ENCODE results near the gene MED23. TPM values are rescaled to one million over a fixed set of nuclear protein-coding genes. Genes with fewer than 3 reads are reported as not detected.
A peak's percentile ranks its signal among the peaks of the same experiment; 100 is the strongest.

Gene MED23
- total RNA-seq, 1 donor from 2014 or later: 29.5 TPM

- Mint-ChIP-seq H3K4me1 (ENCODE audit: low read depth, unreplicated experiment) (no peaks in the 10 kb centered on the region), H3K36me3 (ENCODE audit: low read depth, unreplicated experiment) (peaks cover 7% of the 10 kb centered on the region), H3K27me3 (ENCODE audit: low read depth, unreplicated experiment) (no peaks in the 10 kb centered on the region), H3K27ac (ENCODE audit: unreplicated experiment) (no peak overlapping the region), H3K9me3 (ENCODE audit: unreplicated experiment) (no peaks in the 10 kb centered on the region), H3K4me3 (ENCODE audit: unreplicated experiment) (no peak overlapping the region)
- Histone ChIP-seq H3K27me3 (ENCODE audit: insufficient read depth, low read length) (no peaks in the 10 kb centered on the region), H3K9me3 (ENCODE audit: insufficient read depth, low read depth, low read length) (no peaks in the 10 kb centered on the region), H4K20me1 (ENCODE audit: insufficient read depth, low read length) (peaks cover 3% of the 10 kb centered on the region), H3K4me1 (ENCODE audit: insufficient read depth, low read length) (no peaks in the 10 kb centered on the region), H3K4me3 (ENCODE audit: insufficient read depth, low read depth, low read length) (no peak overlapping the region), H3K9ac (ENCODE audit: low read length) (no peak overlapping the region), H3K36me3 (ENCODE audit: insufficient read depth, low read length) (peaks cover 70% of the 10 kb centered on the region), H3K79me2 (ENCODE audit: insufficient read depth, low read length) (no peaks in the 10 kb centered on the region), H3K4me2 (ENCODE audit: low read length) (no peak overlapping the region), H3K27ac (ENCODE audit: low read depth, low read length) (no peak overlapping the region), H2AFZ (ENCODE audit: low read depth, low read length) (no peak overlapping the region)
- DNase-seq (ENCODE audit: low read depth): no peak
- no peak for TF ChIP-seq EZH2 (IDR thresholded peaks at IDR 0.05; ENCODE audit: insufficient read depth, low read length)
- no peak for TF ChIP-seq CTCF (IDR thresholded peaks at IDR 0.05; ENCODE audit: insufficient read depth, low read depth, low read length)
- FAIRE-seq: no peak
Measured at GRCh38 chr6:131613296-131613925, 14.6 kb downstream of the MED23 start.

GRCh38 chr6:131602781-131603312 is 25.2 kb downstream of the MED23 start:
- Histone ChIP-seq H3K27ac (ENCODE audit: low read depth, low read length) (peak overlapping the region; percentile 51), H3K9me3 (ENCODE audit: insufficient read depth, low read depth, low read length) (no peaks in the 10 kb centered on the region), H2AFZ (ENCODE audit: low read depth, low read length) (no peak overlapping the region), H3K79me2 (ENCODE audit: insufficient read depth, low read length) (no peaks in the 10 kb centered on the region), H4K20me1 (ENCODE audit: insufficient read depth, low read length) (no peaks in the 10 kb centered on the region), H3K4me3 (ENCODE audit: insufficient read depth, low read depth, low read length) (no peak overlapping the region), H3K36me3 (ENCODE audit: insufficient read depth, low read length) (peaks cover 63% of the 10 kb centered on the region), H3K27me3 (ENCODE audit: insufficient read depth, low read length) (no peaks in the 10 kb centered on the region), H3K4me1 (ENCODE audit: insufficient read depth, low read length) (peaks cover 3% of the 10 kb centered on the region), H3K4me2 (ENCODE audit: low read length) (no peak overlapping the region), H3K9ac (ENCODE audit: low read length) (no peak overlapping the region)
- TF ChIP-seq EZH2 (IDR thresholded peaks at IDR 0.05; ENCODE audit: insufficient read depth, low read length) (no peak), CTCF (IDR thresholded peaks at IDR 0.05; ENCODE audit: insufficient read depth, low read depth, low read length) (no peak)
- Mint-ChIP-seq H3K9me3 (ENCODE audit: unreplicated experiment) (no peaks in the 10 kb centered on the region), H3K4me1 (ENCODE audit: low read depth, unreplicated experiment) (peaks cover 5% of the 10 kb centered on the region), H3K27ac (ENCODE audit: unreplicated experiment) (peak overlapping the region; percentile 21), H3K27me3 (ENCODE audit: low read depth, unreplicated experiment) (no peaks in the 10 kb centered on the region), H3K4me3 (ENCODE audit: unreplicated experiment) (no peak overlapping the region), H3K36me3 (ENCODE audit: low read depth, unreplicated experiment) (peaks cover 6% of the 10 kb centered on the region)
- peak; percentile 89 for DNase-seq (ENCODE audit: low read depth)
- peak; percentile 95 for FAIRE-seq

GRCh38 chr6:131600716-131601115 is 27.3 kb downstream of the MED23 start:
- H2AFZ ChIP-seq (ENCODE audit: low read depth, low read length): no peak overlapping the region
- no peak overlapping the region for H3K4me2 ChIP-seq (ENCODE audit: low read length)
- peaks cover 5% of the 10 kb centered on the region for H3K4me1 Mint-ChIP-seq (ENCODE audit: low read depth, unreplicated experiment)
- H3K9ac ChIP-seq (ENCODE audit: low read length): no peak overlapping the region
- H3K4me3 Mint-ChIP-seq (ENCODE audit: unreplicated experiment): no peak overlapping the region
- no peaks in the 10 kb centered on the region for H3K27me3 ChIP-seq (ENCODE audit: insufficient read depth, low read length)
- no peaks in the 10 kb centered on the region for H4K20me1 ChIP-seq (ENCODE audit: insufficient read depth, low read length)
- TF ChIP-seq CTCF (IDR thresholded peaks at IDR 0.05; ENCODE audit: insufficient read depth, low read depth, low read length) (no peak), EZH2 (IDR thresholded peaks at IDR 0.05; ENCODE audit: insufficient read depth, low read length) (no peak)
- peaks cover 3% of the 10 kb centered on the region for H3K4me1 ChIP-seq (ENCODE audit: insufficient read depth, low read length)
- no peaks in the 10 kb centered on the region for H3K79me2 ChIP-seq (ENCODE audit: insufficient read depth, low read length)
- H3K27ac Mint-ChIP-seq (ENCODE audit: unreplicated experiment): no peak overlapping the region
- peaks cover 66% of the 10 kb centered on the region for H3K36me3 ChIP-seq (ENCODE audit: insufficient read depth, low read length)
- no peaks in the 10 kb centered on the region for H3K9me3 ChIP-seq (ENCODE audit: insufficient read depth, low read depth, low read length)
- peaks cover 2% of the 10 kb centered on the region for H3K36me3 Mint-ChIP-seq (ENCODE audit: low read depth, unreplicated experiment)
- H3K27ac ChIP-seq (ENCODE audit: low read depth, low read length): no peak overlapping the region
- H3K4me3 ChIP-seq (ENCODE audit: insufficient read depth, low read depth, low read length): no peak overlapping the region
- FAIRE-seq: peak; percentile 66
- no peaks in the 10 kb centered on the region for H3K9me3 Mint-ChIP-seq (ENCODE audit: unreplicated experiment)
- no peak for DNase-seq (ENCODE audit: low read depth)
- no peaks in the 10 kb centered on the region for H3K27me3 Mint-ChIP-seq (ENCODE audit: low read depth, unreplicated experiment)

All from astrocyte (in vitro differentiated cells and primary cell).